GM23248 (cell line): Measurements from ENCODE around the gene TIMM23. TPM values are rescaled to one million over a fixed set of nuclear protein-coding genes. Genes with fewer than 3 reads are reported as not detected.
"Not testable (repeated sequence)": the region's sequence is repeated elsewhere in the genome, so short reads cannot be mapped to it uniquely, and the experiment has no call there.

ENCODE experiments used
- DNase-seq: peaks from one replicate; pipeline ENCODE4 v3.0.0-alpha.2; 2015
- H2AFZ ChIP-seq: fragments of 200-600 bp; sonication (generic); 2 replicates; pipeline ENCODE4 v1.6.1; 2016; ENCODE audit warnings: antibody characterized with exemption
- H3F3A ChIP-seq: fragments of 200-600 bp; sonication (generic); 2 replicates; pipeline ENCODE4 v1.6.1; 2016; ENCODE audit warnings: mild to moderate bottlenecking, antibody characterized with exemption, mixed run types; ENCODE audit not compliant: insufficient read depth
- H3K27ac ChIP-seq: fragments of 200-600 bp; sonication (generic); 2 replicates; pipeline ENCODE4 v1.5.1; 2016; ENCODE audit warnings: mild to moderate bottlenecking
- H3K27me3 ChIP-seq: fragments of 200-600 bp; sonication (generic); replicated peaks from 2 replicates; pipeline ENCODE4 v1.6.1; 2016; ENCODE audit warnings: mild to moderate bottlenecking; ENCODE audit not compliant: insufficient read depth
- H3K36me3 ChIP-seq: fragments of 200-600 bp; sonication (generic); 2 replicates; pipeline ENCODE4 v1.6.1; 2016; ENCODE audit warnings: low read depth, mild to moderate bottlenecking
- H3K4me1 ChIP-seq: fragments of 200-600 bp; sonication (generic); 2 replicates; pipeline ENCODE4 v1.6.1; 2016; ENCODE audit warnings: mild to moderate bottlenecking; ENCODE audit not compliant: insufficient read depth
- H3K4me2 ChIP-seq: fragments of 200-600 bp; sonication (generic); one replicate; pipeline ENCODE4 v1.6.1; 2016; ENCODE audit warnings: mild to moderate bottlenecking; ENCODE audit not compliant: unreplicated experiment
- H3K4me3 ChIP-seq: fragments of 200-600 bp; sonication (generic); 2 replicates; pipeline ENCODE4 v1.5.1; 2016; ENCODE audit warnings: mild to moderate bottlenecking
- H3K79me2 ChIP-seq: fragments of 200-600 bp; sonication (generic); 2 replicates; pipeline ENCODE4 v1.6.1; 2016; ENCODE audit warnings: mild to moderate bottlenecking; ENCODE audit not compliant: insufficient read depth
- H3K9ac ChIP-seq: fragments of 200-600 bp; sonication (generic); 2 replicates; pipeline ENCODE4 v1.6.1; 2016; ENCODE audit warnings: mild to moderate bottlenecking
- H3K9me2 ChIP-seq: fragments of 200-600 bp; sonication (generic); 2 replicates; pipeline ENCODE4 v1.6.1; 2016; ENCODE audit warnings: mixed run types, mild to moderate bottlenecking, moderate library complexity; ENCODE audit not compliant: insufficient read depth
- H3K9me3 ChIP-seq: fragments of 200-600 bp; sonication (generic); one replicate; pipeline ENCODE4 v1.6.1; 2017; ENCODE audit warnings: low read depth
- H4K20me1 ChIP-seq: fragments of 200-600 bp; sonication (generic); 2 replicates; pipeline ENCODE4 v1.6.0; 2016; ENCODE audit not compliant: insufficient read depth
- WGBS, 2 experiments: methylation state at CpG; one replicate each; pipeline ENCODE4 v1.1.6; 2015 to 2017; ENCODE audit warnings: low lambda C conversion rate in 2 of 2, low coverage in 1 of 2; ENCODE audit errors: missing lambda C conversion rate in 2 of 2; 5-methylcytosine and 5-hydroxymethylcytosine counted together
- in situ Hi-C: fragments of 300-500 bp; cut with MboI; formaldehyde crosslinking; loops from 2 replicates; pipeline ENCODE4 v1.15.0; 2020
- polyA plus RNA-seq: library from polyadenylated mRNA; unstranded; fragments of >200 nt; fragmentation: Nextera tagmentation; extraction: Ambion mirVana; gene quantifications from 2 replicates; pipeline ENCODE4 v1.2.1, GENCODE V29; 2016
- total RNA-seq: library from RNA; depleted of rRNA; stranded (reverse); fragments of >200 nt; shearing (Covaris generic); gene quantifications from 2 replicates; pipeline ENCODE4 v1.2.3, GENCODE V29; 2014

The TIMM23 gene
- total and polyA plus RNA-seq, 2 experiments from 2014 or later = 104 to 145 TPM

DNA sequence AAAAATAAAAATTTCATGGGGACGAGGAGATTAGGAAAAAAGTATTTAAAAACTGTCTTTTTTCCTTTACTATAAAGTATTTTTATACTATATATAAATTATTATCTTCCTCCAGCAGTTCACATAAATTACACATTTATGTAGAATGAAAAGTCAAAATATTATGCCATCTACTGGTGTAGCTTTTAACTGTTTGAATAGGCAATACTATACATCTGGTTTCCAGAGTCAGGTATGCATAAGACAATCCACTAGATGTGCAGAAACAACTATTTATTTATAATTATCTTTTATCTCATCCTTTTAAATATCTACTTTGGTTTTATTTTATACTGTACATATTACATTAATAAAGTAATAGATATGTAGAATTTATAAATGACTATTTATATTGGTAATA lies 24.9 kb upstream of the TIMM23 start:
- H3K9me2 ChIP-seq, H3K4me3 ChIP-seq, H3K9ac ChIP-seq, H3K79me2 ChIP-seq, H4K20me1 ChIP-seq, H3K4me2 ChIP-seq, H3F3A ChIP-seq, H3K9me3 ChIP-seq, DNase-seq, H3K27me3 ChIP-seq, in situ Hi-C loops, H2AFZ ChIP-seq, H3K27ac ChIP-seq, H3K36me3 ChIP-seq: not testable (repeated sequence)
- 87 to 98% methylated on average over 1 of the region's 1 CpG for WGBS, 2 experiments
- H3K4me1 ChIP-seq = peaks cover 12% of the 10 kb centered on the region

DNA sequence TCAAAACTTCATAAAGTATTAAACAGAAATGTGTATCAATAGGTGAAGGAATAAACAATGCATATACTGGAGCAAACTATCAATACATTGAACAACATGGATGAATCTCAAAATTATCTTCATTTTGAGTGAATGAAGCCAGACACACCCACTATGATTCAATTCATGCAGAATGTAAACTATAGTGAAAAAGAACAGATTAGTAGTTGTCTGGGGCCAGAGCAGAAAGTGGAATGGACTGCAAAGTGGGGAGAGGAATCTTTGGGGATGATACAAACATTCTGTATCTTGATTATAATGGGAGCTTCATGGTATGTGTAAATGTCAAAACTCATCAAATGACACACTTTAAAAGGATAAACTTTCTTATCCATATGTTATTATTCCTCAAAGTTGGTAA lies 23.5 kb upstream of the TIMM23 start:
- H3K9me3 ChIP-seq, H3K79me2 ChIP-seq, H2AFZ ChIP-seq, H3K27ac ChIP-seq, H3K4me3 ChIP-seq, H3F3A ChIP-seq, H3K4me2 ChIP-seq, H3K9me2 ChIP-seq, H3K27me3 ChIP-seq, in situ Hi-C loops, H4K20me1 ChIP-seq, H3K9ac ChIP-seq, H3K36me3 ChIP-seq: not testable (repeated sequence)
- peak; percentile 50 for DNase-seq
- H3K4me1 ChIP-seq = peaks cover 12% of the 10 kb centered on the region

DNA sequence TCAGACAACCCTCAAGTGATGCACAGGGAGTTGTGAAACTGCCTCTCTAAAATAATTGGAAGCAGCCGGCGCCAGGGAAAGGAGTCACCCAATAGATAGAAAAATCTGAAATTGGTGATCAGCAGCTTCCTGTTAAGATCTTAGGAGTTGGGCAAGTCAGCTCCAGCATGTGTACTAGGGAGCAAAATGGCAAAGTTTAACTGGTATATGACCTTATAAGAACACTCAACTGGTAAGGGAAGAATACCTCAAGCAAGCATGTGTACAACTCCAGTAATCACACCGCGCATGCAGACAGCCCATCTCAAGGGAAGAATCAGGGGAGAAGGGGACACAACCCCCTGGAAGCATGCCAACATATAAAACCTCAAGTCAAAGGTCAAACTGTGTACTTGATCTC lies 17.9 kb upstream of the TIMM23 start:
- H3F3A ChIP-seq, H3K36me3 ChIP-seq, H3K9me3 ChIP-seq, H3K9me2 ChIP-seq, H2AFZ ChIP-seq, H3K27ac ChIP-seq, in situ Hi-C loops, DNase-seq, H3K9ac ChIP-seq, H3K27me3 ChIP-seq, H3K4me3 ChIP-seq, H3K4me1 ChIP-seq, H3K4me2 ChIP-seq, H3K79me2 ChIP-seq, H4K20me1 ChIP-seq: not testable (repeated sequence)
- 89 to 99% methylated on average over 4 of the region's 4 CpGs for WGBS, 2 experiments

DNA sequence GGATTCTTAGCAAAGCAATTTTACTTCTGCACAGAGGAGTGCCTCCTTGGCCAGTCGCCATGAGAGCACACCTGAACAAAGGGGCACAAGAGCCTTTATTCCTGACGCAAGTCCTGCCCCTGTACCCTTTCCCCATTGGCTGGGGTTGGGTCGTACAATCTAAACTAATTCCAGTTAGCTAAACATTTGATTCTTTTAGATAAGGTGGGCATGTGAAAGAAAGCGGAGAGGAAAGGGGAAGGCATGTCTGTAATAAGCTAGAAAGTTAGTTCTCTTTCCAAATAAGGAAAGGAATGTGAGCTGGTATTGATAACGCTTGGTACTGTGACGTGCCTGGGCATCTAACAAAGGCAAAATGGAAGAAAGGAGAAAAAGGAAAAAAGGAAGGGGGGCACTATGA lies 15.7 kb upstream of the TIMM23 start:
- H3K79me2 ChIP-seq, H3K9me2 ChIP-seq, H4K20me1 ChIP-seq, DNase-seq, H3F3A ChIP-seq, H2AFZ ChIP-seq, H3K36me3 ChIP-seq, in situ Hi-C loops, H3K4me3 ChIP-seq, H3K4me1 ChIP-seq, H3K4me2 ChIP-seq, H3K9me3 ChIP-seq, H3K27ac ChIP-seq, H3K9ac ChIP-seq, H3K27me3 ChIP-seq: not testable (repeated sequence)
- WGBS, 2 experiments = 87 to 97% methylated on average over 4 of the region's 6 CpGs

DNA sequence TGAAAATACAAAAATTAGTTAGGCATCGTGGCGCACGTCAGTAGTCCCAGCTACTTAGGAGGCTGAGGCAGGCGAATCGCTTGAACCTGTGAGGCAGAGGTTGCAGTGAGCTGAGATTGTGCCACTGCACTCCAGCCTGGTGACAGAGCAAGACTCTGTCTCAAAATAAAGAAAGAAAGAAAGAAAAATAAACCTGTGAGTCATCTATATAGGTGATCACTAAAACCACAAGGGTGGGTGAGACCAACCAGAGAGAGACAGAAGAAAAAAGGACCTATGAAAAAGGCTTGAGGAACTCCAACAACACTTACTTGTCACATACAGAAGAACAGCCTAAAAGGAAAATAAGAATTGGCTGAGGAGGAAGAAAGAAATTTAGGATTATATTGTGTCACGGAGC lies 14.4 kb upstream of the TIMM23 start:
- WGBS, 2 experiments = 86 to 92% methylated on average over 6 of the region's 6 CpGs
- H3K9me2 ChIP-seq, H3K36me3 ChIP-seq, H3K4me1 ChIP-seq, H3K9me3 ChIP-seq, H3K79me2 ChIP-seq, H3K4me2 ChIP-seq, H4K20me1 ChIP-seq, H3F3A ChIP-seq, H3K27ac ChIP-seq, H3K27me3 ChIP-seq, in situ Hi-C loops, H3K4me3 ChIP-seq, H3K9ac ChIP-seq, H2AFZ ChIP-seq, DNase-seq: not testable (repeated sequence)

DNA sequence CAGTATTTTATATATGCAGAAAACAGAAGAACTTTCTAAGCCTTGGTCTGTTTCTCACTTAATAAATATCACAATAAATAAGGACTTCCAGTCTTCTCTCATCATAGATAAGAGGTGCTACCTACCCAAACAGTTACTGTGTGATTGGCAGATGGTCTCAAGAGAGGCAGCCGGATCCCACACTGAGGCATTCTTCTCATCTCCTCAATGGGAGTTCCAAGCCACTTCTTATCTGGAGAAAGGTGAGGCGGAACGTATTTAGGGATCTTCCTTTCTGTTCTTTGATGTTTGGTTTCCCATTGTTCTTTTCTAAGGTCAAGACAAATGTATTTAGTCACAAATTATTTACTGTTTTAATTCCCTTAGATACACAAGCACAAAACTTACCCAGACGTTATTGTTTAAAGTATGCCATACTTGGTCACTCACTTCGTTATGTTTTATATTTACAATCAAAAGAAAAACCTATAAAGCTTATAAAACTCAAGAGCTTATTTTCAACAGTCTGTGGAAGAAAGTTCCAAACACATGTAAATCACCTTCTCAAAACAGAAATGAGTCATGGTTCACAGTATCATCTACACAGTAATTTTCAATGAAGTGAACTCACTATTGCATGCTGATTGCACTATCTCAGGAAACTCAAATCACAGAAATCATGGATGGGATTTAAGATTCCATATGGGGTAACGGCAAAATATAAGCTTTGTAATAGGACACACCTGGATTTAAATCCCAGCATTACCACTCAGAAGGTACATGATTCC lies 9.4 kb upstream of the TIMM23 start:
- DNase-seq, H3K4me3 ChIP-seq, H3K9me2 ChIP-seq, H3K27ac ChIP-seq, H3K9me3 ChIP-seq, H4K20me1 ChIP-seq, in situ Hi-C loops, H3F3A ChIP-seq, H2AFZ ChIP-seq, H3K4me1 ChIP-seq, H3K9ac ChIP-seq, H3K27me3 ChIP-seq, H3K4me2 ChIP-seq, H3K36me3 ChIP-seq: not testable (repeated sequence)
- peaks cover 30% of the 10 kb centered on the region for H3K79me2 ChIP-seq
- WGBS, 2 experiments = 89 to 92% methylated on average over 6 of the region's 6 CpGs

DNA sequence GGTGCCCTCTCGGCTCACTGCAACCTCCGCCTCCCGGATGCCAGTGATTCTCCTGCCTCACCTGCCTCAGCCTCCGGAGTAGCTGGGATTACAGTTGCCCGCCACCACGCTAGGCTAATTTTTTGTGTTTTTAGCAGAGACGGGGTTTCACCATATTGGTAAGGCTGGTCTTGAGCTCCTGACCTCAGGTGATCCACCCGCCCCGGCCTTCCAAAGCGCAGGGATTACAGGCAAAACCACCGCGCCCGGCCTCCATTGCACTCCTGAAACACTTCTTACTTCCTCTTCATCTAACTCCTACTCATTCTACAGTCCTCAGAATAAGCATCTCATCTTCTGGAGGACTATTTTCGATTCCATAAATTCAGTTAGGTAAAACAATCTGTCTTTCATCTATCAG lies 1.3 kb upstream of the TIMM23 start:
- peaks cover 17% of the 10 kb centered on the region for H3K4me1 ChIP-seq
- peak overlapping the region; percentile 94 for H3K4me3 ChIP-seq
- H3K9ac ChIP-seq = peak overlapping the region; percentile 94
- 58 to 61% methylated on average over 13 to 14 of the region's 14 CpGs for WGBS, 2 experiments
- H3K36me3 ChIP-seq, H3F3A ChIP-seq, H3K27ac ChIP-seq, in situ Hi-C loops, DNase-seq, H3K9me3 ChIP-seq, H3K9me2 ChIP-seq, H4K20me1 ChIP-seq, H3K27me3 ChIP-seq: not testable (repeated sequence)
- peak overlapping the region; percentile 96 for H3K4me2 ChIP-seq
- peaks cover 96% of the 10 kb centered on the region for H3K79me2 ChIP-seq
- peak overlapping the region; percentile 86; the same call in 1 of the 2 replicates for H2AFZ ChIP-seq

DNA sequence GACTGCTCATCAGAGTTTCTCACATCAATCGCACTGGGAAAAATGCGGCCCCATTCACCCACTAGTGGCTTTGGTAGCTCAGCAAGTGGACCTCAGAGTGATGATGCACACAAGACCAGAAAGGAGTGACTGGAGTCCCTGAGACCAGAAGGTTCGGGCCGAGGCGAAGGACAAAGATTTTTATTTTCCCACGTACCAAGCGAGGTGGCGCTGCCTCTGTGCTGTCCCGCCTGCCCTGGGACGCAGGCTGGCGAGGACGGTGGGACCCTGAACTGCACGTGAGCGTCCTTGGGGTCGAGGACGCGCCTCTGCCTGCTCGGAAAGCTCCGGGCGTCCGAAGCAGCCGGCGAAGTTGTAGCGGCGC lies 565 bp upstream of the TIMM23 start:
- H3K9me3 ChIP-seq, H3F3A ChIP-seq, H3K27me3 ChIP-seq, H3K9me2 ChIP-seq, in situ Hi-C loops, H4K20me1 ChIP-seq, H3K36me3 ChIP-seq: not testable (repeated sequence)
- Histone ChIP-seq H3K27ac (peak overlapping the region; percentile 60), H3K9ac (peak overlapping the region; percentile 94), H3K4me2 (peak overlapping the region; percentile 96), H3K4me3 (peak overlapping the region; percentile 94), H3K79me2 (peaks cover 95% of the 10 kb centered on the region), H3K4me1 (peaks cover 17% of the 10 kb centered on the region), H2AFZ (peak overlapping the region; percentile 86)
- 1% methylated on average over 7 to 8 of the region's 25 CpGs for WGBS, 2 experiments
- DNase-seq = peak; percentile 49
